HG02759 (cell line): ENCODE results near the gene ZNG1B.
"Not testable (repeated sequence)": the region's sequence is repeated elsewhere in the genome, so short reads cannot be mapped to it uniquely, and the experiment has no call there.

Experiments used
- ATAC-seq: cut with Tn5 transposase; IDR thresholded peaks from one replicate; pipeline ENCODE4 v1.9.1; 2021; ENCODE audit warnings: mild to moderate bottlenecking, moderate library complexity; ENCODE audit not compliant: unreplicated experiment

The ZNG1B gene

DNA sequence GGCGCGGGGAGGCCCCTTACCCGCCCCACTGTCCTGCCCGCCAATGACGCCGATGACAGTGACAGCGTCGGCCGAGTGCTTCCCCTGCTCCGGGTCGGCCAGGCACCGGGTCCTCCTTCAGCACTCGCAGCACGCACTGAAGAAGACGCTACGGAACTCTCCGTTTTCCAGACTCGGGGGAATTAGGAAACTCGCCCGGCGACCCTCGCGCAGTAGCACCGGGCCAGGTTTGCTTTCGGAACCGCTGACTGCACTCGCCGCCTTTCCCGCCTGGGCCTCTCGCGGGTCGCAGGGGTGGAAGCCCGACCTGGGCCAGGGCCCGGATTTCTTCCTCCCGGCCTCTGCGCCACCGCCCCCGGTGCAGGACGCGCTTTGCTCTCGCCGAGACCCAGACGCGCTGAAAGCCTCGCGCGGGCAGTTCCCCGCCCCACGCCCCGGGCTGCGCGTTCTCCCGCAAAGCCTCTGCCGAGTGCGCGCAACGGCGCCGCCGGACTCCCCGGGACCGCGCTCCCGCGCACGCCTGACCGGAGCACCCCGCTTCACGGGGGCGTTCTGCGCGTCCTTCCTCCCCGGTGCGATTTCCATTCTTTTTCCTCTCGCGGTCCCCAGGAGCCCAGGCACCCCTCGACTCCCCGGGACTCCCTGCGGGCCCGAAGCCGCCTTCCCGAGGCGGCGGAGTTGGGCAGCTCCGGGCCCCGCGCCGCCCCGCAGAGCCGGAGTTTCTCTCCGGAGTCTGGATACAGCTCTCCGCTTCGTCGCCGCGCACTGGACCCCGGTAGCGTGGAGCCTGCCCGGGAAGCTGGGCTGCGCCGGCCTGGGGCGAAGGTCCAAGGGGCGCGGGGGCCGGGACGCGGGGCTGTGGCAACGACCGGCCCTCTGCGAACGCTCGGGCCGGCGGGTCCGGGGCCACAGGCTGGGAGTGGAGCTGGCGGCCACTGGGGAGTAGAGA lies 65.9 kb downstream of the ZNG1B start:
- ATAC-seq, result peak; percentile 88

GRCh38 chr2:113504081-113504480 lies 66.6 kb downstream of the ZNG1B start:
- peak; percentile 5 for ATAC-seq

- ATAC-seq, result not testable (repeated sequence)
Measured at GRCh38 chr2:113507394-113508140, 70.1 kb downstream of the ZNG1B start.

DNA sequence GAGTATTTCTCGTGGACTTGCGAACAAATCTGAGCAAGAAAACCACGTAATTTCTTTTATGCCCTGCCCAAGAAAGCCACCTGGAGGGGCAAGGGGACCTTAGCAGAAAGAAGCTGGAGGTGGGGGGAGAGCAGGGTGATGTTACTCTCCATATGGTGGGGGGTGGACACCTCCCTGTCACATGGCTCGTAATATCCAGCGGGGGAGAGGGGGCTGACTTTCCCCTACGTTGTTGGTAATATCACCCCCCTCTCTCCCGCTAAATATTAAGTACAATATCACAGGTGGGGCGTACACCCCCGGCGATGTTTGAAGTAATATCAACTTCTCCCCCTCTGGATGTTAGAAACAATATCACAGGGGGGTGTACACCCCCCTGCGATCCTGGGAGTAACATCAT lies 70.7 kb downstream of the ZNG1B start:
- not testable (repeated sequence) for ATAC-seq

DNA sequence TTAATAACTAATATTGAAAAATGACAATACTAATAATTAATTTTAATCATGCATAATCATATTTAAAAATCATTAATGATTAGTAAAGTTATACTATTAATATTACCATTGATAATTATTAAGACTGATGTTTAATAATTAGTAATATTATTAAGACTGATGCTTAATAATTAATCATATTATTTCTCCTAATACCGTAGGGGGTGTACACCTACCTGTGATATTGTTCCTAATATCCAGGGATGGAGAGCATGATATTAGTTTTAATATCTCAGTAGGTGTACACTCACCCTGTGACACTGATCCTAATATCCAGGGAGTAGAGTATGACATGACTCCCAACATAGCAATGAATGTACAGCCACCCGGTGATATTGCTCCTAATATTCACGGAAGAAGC lies 73.4 kb downstream of the ZNG1B start:
- ATAC-seq, result not testable (repeated sequence)

DNA sequence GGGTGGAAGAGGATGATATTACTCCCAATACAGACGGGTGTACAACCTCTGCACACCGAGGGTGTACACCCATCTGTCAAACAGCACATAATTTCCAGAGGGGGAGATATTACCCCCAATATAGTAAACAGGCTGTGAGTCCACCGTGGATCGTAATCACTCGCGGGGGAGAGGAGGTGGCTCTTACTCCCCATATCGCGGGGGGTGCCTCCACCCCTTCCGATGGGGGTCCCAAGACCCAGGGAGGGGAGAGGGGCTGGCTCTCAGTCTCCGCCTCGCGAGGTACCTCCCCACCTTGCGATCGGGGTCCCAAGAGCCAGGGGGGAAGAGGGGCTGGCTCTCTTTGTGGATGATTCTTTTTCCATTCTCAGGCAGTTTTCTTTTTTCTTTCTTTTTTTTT lies 74.4 kb downstream of the ZNG1B start:
- not testable (repeated sequence) for ATAC-seq

- not testable (repeated sequence) for ATAC-seq
Measured at GRCh38 chr2:113515457-113515856, 78.0 kb downstream of the ZNG1B start.

GRCh38 chr2:113515995-113516394 lies 78.5 kb downstream of the ZNG1B start:
- not testable (repeated sequence) for ATAC-seq

DNA sequence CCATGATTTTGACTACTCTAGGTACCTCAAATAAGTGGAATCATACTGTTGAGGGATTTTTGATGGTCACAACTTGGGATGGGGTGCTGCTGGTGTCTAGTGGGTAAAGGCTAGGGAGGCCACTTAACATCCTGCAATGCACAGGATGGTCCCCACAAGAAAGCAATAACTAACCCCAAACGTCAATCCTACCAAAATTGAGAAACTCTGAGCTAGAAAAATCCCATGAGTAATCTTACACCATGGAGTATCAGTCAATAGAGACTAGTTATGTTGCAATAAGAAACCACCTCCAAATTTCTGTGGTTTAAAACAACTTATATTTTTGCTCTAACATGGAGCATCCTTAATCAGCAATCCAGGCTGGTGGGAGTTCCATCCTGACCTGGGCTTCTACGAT lies 79.5 kb downstream of the ZNG1B start:
- not testable (repeated sequence) for ATAC-seq

- ATAC-seq, result not testable (repeated sequence)
Measured at GRCh38 chr2:113520837-113521236, 83.3 kb downstream of the ZNG1B start.

GRCh38 chr2:113521492-113521891 lies 84.0 kb downstream of the ZNG1B start:
- ATAC-seq, result not testable (repeated sequence)

DNA sequence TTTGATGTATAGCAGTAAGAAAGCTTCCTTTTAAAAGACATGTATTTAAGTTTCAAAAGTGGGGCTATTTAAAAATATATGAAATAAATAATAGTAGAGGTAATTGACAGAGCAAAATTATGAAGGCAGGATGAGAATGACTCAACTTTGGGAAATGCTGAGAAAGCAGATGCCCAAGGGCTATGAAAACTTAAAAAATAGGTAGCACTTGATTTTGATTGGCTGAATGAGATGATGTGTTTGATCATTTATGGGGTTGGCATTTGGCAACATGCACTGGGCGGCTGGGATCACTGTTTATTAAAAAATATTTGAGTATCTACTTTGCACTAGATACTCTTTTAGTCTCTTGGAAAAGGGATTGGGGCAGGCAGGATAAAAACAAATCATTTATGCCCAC lies 87.5 kb downstream of the ZNG1B start:
- ATAC-seq, result not testable (repeated sequence)

DNA sequence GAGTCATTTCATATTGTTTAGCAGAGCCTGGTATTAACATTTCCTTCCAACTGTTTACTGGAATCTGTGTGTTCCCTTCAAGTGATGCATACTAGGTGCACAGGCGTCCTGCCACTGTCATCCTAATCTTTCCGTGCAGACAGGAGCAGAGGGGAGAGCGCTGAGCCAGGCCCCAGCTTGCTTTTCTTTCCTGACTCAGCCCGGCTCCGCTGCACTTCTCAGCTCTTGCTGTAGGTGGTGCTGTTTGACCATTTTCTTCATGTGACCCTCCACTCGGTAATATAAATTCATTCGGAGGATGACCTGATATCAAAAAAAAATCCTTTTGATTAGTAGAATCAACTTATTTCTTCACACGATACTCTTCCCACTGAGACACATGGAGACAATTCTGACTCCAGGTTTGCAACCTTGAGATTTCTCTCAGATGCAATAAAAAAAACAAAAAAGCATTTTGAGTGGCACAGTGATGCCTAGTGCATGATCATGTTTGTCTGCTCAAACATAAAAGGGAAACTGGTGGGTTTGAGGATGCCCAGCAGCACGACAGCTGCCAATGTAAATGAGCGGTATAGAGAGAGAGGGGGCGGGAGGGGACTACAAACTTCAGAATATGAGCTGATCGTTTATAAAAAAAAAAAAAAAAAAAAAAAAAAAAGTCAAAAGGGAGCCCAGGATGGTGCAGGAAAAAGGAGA lies 90.0 kb downstream of the ZNG1B start:
- peak; percentile 92 for ATAC-seq

- ATAC-seq, result not testable (repeated sequence)
Measured at GRCh38 chr2:113528126-113528525, 90.6 kb downstream of the ZNG1B start.

DNA sequence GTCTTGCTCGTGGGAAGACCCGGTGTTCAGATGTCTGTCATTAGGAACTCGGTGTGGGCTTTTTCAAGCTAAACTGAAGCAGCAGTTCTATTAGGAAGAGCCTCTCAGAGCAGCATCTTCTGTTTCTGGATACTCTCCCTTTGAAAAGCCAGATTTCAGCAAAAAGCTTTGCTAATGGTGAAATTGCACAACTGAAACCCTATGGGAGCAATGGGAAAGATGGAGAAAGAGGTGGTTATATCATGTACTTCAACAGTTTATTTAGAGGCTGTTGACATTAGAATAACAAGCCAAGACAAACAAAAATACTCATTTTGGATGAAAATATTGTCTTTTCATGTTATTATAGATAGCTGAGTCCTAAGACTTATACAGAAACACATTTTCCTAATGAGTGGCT lies 91.4 kb downstream of the ZNG1B start:
- ATAC-seq, result not testable (repeated sequence)

DNA sequence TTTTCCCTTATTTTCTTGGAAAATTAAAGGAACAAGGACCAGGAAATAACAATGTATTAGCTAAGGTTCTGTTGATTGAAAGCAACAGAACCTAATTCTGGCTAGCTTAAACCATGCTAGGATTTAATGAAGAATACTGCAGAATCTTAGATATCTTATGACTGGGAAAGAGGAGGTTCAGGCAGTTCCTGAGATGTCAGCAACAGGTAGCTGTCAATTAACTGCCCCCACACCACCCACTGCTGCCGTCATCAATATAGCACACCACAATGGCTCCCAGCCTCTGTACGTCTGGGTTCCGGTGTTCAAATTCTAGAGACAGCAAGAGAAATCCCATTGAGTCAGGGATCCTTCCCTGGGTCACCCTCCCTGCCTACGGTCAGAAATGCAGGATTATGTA lies 95.5 kb downstream of the ZNG1B start:
- not testable (repeated sequence) for ATAC-seq

DNA sequence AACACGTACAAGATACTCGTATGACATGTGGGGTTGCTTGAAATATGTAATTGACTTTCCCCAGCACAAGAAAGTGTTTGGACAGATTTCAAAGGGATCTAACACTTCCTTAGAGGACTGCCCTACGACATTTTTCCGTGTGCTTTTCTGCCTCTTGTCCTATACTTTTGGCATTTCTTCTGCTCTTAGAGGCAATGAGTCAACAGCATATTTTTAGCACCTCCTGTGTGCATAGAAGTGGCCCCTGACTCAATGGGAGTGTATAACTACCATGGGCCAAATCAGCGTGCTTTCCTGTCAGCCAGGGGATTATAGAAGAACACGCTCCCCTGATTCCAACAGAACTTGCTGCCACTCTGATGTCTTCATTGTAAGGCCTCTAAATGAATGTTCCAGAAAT lies 99.1 kb downstream of the ZNG1B start:
- not testable (repeated sequence) for ATAC-seq

- not testable (repeated sequence) for ATAC-seq
Measured at GRCh38 chr2:113540834-113541203, 103.3 kb downstream of the ZNG1B start.

DNA sequence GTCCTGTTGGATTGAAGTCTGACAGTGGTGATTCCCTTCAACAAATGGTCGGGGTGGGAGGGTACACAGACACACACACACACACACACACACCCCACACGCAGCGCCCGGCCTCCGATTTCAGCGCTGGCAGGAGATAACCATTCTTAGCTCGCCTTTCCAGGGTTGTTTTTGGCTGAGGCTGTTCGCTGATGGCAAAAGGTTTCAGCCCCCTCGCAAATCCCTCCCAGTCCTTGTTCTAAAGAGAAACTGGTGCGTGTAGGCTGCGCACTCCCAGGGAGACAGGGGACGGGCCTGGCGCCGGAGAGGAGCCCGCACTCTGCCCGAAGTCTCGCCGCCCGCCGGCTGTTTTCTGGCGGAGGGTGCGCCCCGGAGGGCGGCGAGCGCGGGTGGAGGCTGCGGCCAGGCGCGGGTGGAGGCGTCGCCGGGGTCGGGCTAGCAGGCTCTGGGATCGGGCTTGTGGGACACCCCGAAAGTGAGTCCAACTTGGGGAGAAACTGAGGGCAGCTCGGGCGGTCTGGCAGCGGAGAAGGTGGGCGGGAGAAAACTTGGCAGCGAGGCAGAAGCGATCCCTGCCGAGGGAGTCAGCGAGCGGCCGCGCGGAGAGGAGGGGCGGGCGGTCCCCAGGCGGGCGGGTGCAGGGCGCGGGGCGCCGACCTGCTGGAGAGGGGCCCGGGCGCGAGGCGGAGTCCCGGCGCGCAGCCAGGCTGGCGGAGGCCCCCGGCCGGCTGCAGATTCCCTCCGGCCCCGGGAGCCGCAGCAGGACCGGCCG lies 103.9 kb downstream of the ZNG1B start:
- ATAC-seq, result not testable (repeated sequence)

DNA sequence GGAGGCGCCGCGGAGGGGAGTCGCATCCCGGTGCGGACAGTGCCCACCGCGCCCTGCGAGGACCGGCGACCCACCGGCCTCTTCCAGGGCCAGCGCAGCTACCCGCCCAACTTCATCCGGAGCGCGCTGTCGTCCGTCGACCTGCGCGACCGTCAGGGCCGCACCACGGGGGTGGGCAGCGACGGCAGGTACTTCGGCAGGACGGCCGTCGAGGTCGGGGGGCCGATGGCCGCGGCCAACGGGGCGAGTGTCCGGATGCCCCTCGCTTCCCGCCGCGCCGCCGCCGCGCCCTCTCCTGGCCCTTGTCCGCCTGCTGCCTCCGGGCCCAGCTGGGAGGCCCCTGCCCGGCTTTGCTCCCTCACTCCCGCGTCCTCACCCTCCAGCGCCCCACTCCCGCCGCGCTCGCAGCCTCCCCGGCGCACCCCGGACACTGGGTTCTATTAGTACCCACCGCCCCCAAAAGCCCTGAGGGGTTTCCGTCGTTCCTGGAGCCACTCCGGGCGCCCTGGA lies 104.5 kb downstream of the ZNG1B start:
- not testable (repeated sequence) for ATAC-seq
